ENCODE data around the gene IQCN. TPM values are rescaled to one million over a fixed set of nuclear protein-coding genes. Genes with fewer than 3 reads are reported as not detected.

The IQCN gene
- total RNA-seq, 8 experiments from 2014 or later = 0.38 to 2.8 (median 1.7) TPM

DNA sequence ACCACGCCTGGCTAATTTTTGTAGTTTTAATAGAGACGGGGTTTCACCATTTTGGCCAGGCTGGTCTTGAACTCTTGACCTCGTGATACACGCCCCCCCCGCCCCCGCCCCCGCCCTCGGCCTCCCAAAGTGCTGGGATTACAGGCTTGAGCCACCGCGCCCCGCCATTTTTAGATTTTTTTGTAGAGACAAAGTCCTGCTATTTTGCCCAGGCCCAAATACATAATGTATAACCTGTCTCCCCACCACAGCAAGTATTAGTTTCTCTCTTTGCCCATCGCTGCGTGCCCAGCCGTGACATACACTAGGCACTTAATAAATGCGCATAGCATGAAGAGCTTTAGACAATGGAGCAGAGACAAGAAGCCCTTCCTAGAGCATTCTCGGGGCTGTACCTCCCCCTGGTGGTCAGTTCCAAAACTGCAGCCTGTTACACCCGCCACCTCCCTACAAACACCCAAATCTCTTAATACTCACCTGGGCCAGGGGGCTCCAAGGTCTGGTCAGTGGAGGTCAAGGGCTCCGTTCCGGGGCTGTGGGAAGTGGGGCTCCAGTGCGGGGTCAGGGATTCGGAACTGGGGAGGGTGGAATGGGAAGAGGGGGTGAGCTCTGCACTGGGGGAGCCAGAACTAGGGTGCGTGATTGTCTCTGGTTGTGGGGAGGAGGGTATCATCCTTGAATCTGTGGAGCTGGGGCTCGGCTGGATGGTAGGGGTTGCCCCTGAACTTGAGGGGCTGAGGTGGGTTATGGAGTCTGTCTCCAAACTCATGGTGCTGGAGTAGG, 22.5 kb downstream of the IQCN start:
- ATAC-seq (replicated peaks in 6 of 8) = peak; percentile 63 to 88 (median 78)
- 0 to 35% (median 0%) methylated on average over 2 to 10 of the region's 23 CpGs; no CpG with 5 or more reads in 6 of the 10 experiments for WGBS, 10 experiments
- in situ Hi-C loops (cut with MboI; ENCODE audit: low pct_unique_long_range_greater_than_20kb in 2 of 9, low sequenced_read_pairs in 9 of 9, unreplicated experiment in 9 of 9) = no loop called here
- no peak overlapping the region for H3K4me3 ChIP-seq
- H3K27ac ChIP-seq = no peak overlapping the region
- H3K4me1 ChIP-seq (replicated peaks in 1 of 2) = no peaks in the 10 kb centered on the region

DNA sequence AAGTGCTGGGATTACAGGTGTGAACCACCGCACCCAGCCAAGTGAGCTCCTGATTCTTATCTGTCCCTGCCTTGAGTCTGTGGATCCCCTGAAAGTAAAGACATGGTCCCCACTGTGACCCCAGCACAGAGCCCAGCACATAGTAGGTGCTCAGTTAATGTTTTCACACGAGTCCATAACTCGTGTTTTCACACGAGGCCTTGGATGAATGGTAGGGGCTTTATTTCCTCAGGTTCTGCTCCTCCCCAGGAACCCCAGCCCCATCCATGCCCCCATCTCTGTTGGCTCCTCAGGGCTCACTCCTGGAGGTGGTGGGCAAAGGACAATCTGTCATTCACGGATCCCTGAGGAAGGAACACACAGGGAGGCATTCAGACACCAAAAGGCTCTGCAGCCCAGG, 24.4 kb downstream of the IQCN start:
- Histone ChIP-seq H3K27ac (no peak overlapping the region), H3K4me1 (replicated peaks in 1 of 2) (no peaks in the 10 kb centered on the region), H3K4me3 (no peak overlapping the region)
- WGBS, 10 experiments = 60 to 100% (median 67%) methylated on average over 1 to 3 of the region's 5 CpGs; no CpG with 5 or more reads in 7 of the 10 experiments
- in situ Hi-C loops (cut with MboI; ENCODE audit: low pct_unique_long_range_greater_than_20kb in 2 of 9, low sequenced_read_pairs in 9 of 9, unreplicated experiment in 9 of 9) = no loop called here
- no peak for ATAC-seq (replicated peaks in 6 of 8)

DNA sequence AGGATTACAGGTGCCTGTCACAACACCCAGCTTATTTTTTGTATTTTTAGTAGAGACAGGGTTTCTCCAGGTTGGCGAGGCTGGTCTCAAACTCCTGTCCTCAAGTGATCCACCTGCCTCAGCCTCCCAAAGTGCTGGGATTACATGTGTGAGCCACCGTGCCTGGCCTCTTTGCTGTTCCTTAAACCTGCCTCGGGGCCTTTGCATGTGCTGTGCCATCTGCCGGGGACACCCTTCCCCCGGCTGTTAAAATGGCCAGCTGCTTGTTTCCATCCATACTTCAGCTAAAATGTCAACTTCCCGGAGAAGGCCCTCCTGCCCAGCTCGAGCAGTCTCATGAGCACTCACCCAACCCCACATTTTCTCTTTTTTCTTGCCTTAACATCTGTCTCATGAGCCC, 29.0 kb downstream of the IQCN start:
- WGBS, 10 experiments = 10 to 81% (median 62%) methylated on average over 1 to 5 of the region's 7 CpGs
- ATAC-seq (replicated peaks in 6 of 8) = no peak
- no peaks in the 10 kb centered on the region for H3K4me1 ChIP-seq (replicated peaks in 1 of 2)
- in situ Hi-C loops (cut with MboI; ENCODE audit: low pct_unique_long_range_greater_than_20kb in 2 of 9, low sequenced_read_pairs in 9 of 9, unreplicated experiment in 9 of 9) = no loop called here
- H3K27ac ChIP-seq = no peak overlapping the region
- H3K4me3 ChIP-seq = no peak overlapping the region

DNA sequence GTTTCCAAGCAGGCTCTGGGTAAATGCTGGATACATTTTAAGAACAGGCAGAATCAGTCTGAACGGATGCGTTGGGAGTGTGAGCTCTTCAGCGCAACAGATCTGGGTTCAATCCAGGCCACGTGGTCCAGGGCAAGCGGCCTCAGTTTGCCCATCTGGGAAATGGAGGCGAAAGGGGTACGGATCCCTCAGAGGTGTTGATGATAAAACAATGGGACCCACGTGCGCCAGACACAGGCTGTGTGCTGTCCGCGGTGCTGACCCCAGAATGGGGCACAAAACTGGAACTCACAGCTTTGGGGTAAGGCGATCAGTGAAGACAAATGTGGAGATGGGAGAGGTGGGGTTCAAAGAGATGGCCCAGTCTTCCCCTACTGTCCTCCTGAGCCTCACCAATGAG, 34.9 kb downstream of the IQCN start:
- ATAC-seq (replicated peaks in 6 of 8) = no peak
- peaks cover under 1 to 2% of the 10 kb centered on the region in 2 donors for H3K4me1 ChIP-seq (replicated peaks in 1 of 2)
- in situ Hi-C loops (cut with MboI; ENCODE audit: low pct_unique_long_range_greater_than_20kb in 2 of 9, low sequenced_read_pairs in 9 of 9, unreplicated experiment in 9 of 9) = no loop called here
- 19 to 80% (median 49%) methylated on average over 1 to 8 of the region's 12 CpGs; no CpG with 5 or more reads in 4 of the 10 experiments for WGBS, 10 experiments
- no peak overlapping the region for H3K27ac ChIP-seq
- no peak overlapping the region for H3K4me3 ChIP-seq

DNA sequence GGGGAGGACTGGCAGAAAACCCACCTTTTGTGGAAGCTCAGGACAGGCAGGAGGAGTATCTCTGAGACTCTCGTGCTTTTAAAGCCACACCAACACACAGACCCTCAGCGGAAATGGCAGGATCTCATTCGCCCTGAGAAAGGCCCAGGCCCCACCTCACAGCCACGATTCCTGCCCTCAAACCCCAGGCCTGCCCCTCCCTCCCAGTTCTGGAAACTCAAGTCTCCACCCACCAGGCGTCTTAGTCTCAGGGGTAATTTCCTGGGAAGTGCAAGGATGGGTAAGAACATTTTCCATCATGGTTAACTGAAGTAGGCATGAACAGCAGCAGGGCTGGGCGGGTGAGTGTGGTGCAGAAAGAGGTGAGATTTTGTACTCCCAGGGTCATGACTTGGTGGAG, 40.1 kb downstream of the IQCN start:
- in situ Hi-C loops (cut with MboI; ENCODE audit: low pct_unique_long_range_greater_than_20kb in 2 of 9, low sequenced_read_pairs in 9 of 9, unreplicated experiment in 9 of 9) = no loop called here
- Histone ChIP-seq H3K27ac (no peak overlapping the region), H3K4me1 (replicated peaks in 1 of 2) (peaks cover 13 to 20% of the 10 kb centered on the region in 2 donors), H3K4me3 (peak overlapping the region; percentile 39 to 62 (median 46))
- 0 to 80% (median 22%) methylated on average over 1 to 2 of the region's 6 CpGs; no CpG with 5 or more reads in 6 of the 10 experiments for WGBS, 10 experiments
- ATAC-seq (replicated peaks in 6 of 8) = no peak

DNA sequence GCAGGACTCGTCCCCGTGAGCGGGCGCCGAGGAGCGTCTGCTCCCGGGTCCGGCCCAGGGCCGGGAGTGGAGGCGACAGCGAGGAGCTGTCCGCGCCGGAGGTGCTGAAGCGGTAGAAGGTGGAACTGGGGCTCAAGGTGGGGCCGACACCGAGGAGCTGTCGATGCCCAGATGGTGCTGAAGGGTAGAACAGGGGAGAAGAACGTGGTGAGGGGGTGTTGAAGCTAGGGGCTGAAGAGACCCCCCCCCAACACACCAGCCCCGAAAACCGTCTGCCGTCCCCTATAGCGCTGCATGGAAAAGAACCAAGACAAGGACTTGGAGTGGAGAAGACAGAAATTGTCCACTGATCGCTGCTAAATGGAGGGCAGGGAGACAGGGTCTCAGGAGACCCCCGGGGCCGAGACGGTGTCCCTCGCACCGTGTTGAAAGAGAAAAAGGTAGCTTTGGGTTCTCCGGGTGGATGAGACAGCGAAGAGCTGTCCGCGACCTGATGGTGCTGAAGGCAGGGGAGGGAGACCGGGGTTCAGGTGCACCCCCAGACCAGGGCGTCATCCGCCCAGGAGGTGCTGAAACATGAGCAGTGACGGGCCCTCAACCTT, 40.9 kb downstream of the IQCN start:
- 8 to 50% (median 12%) methylated on average over 2 to 8 of the region's 37 CpGs; no CpG with 5 or more reads in 4 of the 10 experiments for WGBS, 10 experiments
- peak; percentile 49 to 97 (median 64) for ATAC-seq (replicated peaks in 6 of 8)
- peak overlapping the region; percentile 16 to 36 for H3K27ac ChIP-seq
- in situ Hi-C loops (cut with MboI; ENCODE audit: low pct_unique_long_range_greater_than_20kb in 2 of 9, low sequenced_read_pairs in 9 of 9, unreplicated experiment in 9 of 9) = no loop called here
- peaks cover 13 to 20% of the 10 kb centered on the region in 2 donors for H3K4me1 ChIP-seq (replicated peaks in 1 of 2)
- H3K4me3 ChIP-seq = peak overlapping the region; percentile 39 to 62 (median 46)

DNA sequence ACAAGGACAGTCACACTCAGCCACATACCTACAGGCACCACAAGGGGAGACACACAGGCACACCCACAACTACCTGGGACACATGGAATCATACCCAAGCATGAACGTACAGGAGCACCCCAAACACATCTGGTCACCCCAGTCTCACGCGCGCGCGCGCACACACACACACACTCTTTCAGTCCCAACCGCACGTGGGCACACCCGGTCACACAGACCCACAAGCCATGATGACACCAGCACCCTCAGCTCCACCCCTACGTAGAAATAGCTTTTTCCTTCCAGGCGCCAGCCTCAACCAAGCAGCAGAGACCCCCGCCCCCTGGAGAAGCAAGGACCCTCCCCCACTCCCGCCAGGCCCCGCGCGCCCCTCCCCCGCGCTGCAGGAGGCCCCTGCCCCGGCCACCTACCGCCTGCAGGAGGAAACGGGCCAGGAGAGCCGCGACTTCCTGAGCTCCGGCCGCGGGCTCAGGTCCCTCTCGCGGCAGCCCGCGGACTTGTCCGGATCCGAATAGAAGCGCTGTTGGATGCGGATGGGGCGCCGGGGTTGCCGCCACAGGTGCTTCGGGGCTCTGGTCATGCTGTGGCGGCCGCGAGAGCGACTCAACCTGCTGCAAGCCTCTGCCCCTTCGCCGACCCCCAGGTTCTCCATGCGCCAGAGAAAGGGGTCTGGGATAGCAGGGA, 41.6 kb downstream of the IQCN start:
- in situ Hi-C loops (cut with MboI; ENCODE audit: low pct_unique_long_range_greater_than_20kb in 2 of 9, low sequenced_read_pairs in 9 of 9, unreplicated experiment in 9 of 9) = no loop called here
- peak overlapping the region; percentile 39 to 62 (median 46) for H3K4me3 ChIP-seq
- peak; percentile 45 to 90 (median 85) for ATAC-seq (replicated peaks in 6 of 8)
- 8% methylated on average over 5 of the region's 46 CpGs; no CpG with 5 or more reads in 9 of the 10 experiments for WGBS, 10 experiments
- peaks cover 13 to 20% of the 10 kb centered on the region in 2 donors for H3K4me1 ChIP-seq (replicated peaks in 1 of 2)
- H3K27ac ChIP-seq = peak overlapping the region; percentile 35 to 36

DNA sequence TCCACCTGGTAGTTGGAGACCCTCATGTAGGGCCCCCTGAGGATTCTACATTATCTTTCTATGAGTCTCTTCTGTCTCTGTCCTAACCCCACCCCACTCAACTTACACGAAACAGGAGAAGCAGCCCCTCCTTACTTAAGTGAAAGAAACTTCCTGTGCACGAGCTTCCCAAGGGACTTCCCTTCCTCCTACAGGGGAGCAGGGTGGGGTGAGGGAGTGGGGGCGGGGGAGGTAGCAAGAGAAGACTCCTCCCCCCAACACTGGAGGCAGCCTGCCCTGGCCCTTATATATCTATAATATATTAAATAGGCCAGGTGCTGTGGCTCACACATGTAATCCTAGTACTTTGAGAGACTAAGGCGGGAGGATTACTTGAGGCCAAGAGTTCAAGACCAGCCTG, 42.5 kb downstream of the IQCN start:
- Histone ChIP-seq H3K4me1 (replicated peaks in 1 of 2) (peaks cover 13 to 20% of the 10 kb centered on the region in 2 donors), H3K4me3 (no peak overlapping the region), H3K27ac (no peak overlapping the region)
- peak in 2 of 8 experiments; percentile 2 to 5 for ATAC-seq (replicated peaks in 6 of 8)
- WGBS, 10 experiments = 0 to 20% methylated on average over 1 of the region's 4 CpGs; no CpG with 5 or more reads in 8 of the 10 experiments
- in situ Hi-C loops (cut with MboI; ENCODE audit: low pct_unique_long_range_greater_than_20kb in 2 of 9, low sequenced_read_pairs in 9 of 9, unreplicated experiment in 9 of 9) = no loop called here

DNA sequence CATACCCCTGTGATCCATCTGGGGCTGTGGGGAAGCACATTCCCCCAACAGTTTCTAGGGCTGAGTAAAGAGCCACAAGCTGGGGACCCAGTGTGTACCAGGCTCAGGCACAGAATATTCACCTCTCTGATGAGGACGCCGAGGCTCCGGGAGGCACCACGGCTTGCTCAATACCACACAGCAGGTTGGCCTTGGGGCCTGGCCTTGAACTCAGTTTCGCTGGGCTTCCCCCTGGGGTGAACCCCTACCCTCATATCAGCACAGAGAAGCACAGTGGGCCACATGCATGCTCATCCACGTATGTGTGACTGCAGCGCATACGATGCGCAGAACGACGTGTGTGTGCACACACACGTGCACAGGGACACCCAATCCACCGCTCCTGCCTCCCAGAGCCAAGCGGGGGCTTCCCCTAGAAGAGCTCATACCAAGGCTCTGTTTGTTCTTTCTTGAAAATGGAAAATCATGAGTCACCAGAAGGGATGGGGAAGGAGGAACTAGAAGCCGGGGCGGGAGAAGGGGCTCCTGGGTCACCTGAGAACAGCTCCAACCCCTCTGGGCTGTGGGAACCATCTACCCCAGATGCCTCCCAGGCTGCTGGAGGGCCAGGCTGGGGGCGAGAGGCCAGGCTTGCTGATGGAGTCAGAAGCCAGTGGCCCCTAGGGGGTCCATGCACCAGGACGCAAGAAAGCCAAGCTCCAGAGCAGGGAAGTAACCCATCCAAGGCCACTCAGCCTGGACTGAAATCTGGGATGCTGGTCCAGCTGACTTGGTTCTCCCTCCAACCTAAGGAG, 43.1 kb downstream of the IQCN start:
- WGBS, 10 experiments = 50 to 89% (median 75%) methylated on average over 3 to 4 of the region's 18 CpGs; no CpG with 5 or more reads in 7 of the 10 experiments
- ATAC-seq (replicated peaks in 6 of 8) = peak in 6 of 8 experiments; percentile 2 to 38 (median 20)
- in situ Hi-C loops (cut with MboI; ENCODE audit: low pct_unique_long_range_greater_than_20kb in 2 of 9, low sequenced_read_pairs in 9 of 9, unreplicated experiment in 9 of 9) = no loop called here
- Histone ChIP-seq H3K27ac (peak overlapping the region in 1 of 2 donors; percentile 42), H3K4me3 (no peak overlapping the region), H3K4me1 (replicated peaks in 1 of 2) (peaks cover 15 to 22% of the 10 kb centered on the region in 2 donors)

DNA sequence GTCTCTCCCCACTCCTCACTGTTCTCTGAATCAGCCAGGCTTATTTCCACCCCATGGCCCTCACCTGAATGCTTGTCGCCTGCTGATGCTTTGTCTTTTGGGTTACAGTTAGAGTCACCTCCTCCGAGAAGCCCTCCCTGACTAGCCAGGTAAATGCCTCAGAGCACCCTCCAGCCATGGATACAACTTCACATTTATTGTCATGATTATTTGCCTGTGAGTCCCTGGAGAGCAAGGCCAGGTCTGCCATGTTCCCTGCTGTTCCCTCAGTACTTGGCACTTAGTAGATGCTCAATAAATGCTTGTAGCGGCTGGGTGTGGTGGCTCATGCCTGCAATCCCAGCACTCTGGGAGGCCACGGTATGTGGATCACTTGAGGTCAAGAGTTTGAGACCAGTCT, 44.3 kb downstream of the IQCN start:
- 10 to 100% (median 71%) methylated on average over 1 to 4 of the region's 4 CpGs; no CpG with 5 or more reads in 3 of the 10 experiments for WGBS, 10 experiments
- Histone ChIP-seq H3K27ac (no peak overlapping the region), H3K4me3 (no peak overlapping the region), H3K4me1 (replicated peaks in 1 of 2) (peaks cover 20 to 34% of the 10 kb centered on the region in 2 donors)
- ATAC-seq (replicated peaks in 6 of 8) = no peak
- in situ Hi-C loops (cut with MboI; ENCODE audit: low pct_unique_long_range_greater_than_20kb in 2 of 9, low sequenced_read_pairs in 9 of 9, unreplicated experiment in 9 of 9) = no loop called here

DNA sequence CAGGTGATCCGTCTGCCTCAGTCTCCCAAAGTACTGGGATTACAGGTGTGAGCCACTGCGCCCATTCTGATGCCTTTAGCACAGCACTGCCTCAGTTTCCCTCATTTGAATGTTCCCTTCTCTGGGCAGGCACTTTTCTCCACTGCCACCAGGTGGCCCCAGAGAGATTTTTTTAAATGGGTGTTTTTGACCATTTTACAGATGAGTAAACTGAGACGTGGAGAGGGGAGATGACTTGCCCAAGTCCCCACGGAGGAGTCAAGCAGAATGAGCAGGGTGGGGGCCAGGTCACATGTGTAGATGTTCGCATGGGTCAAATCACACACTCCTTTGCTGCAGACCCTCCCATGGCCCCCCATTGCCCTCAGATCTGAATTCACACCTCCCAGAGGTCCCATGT, 44.8 kb downstream of the IQCN start:
- WGBS, 10 experiments = 0 to 100% (median 53%) methylated on average over 1 to 5 of the region's 5 CpGs; no CpG with 5 or more reads in 3 of the 10 experiments
- in situ Hi-C loops (cut with MboI; ENCODE audit: low pct_unique_long_range_greater_than_20kb in 2 of 9, low sequenced_read_pairs in 9 of 9, unreplicated experiment in 9 of 9) = no loop called here
- Histone ChIP-seq H3K4me3 (no peak overlapping the region), H3K27ac (no peak overlapping the region), H3K4me1 (replicated peaks in 1 of 2) (peaks cover 20 to 35% of the 10 kb centered on the region in 2 donors)
- ATAC-seq (replicated peaks in 6 of 8) = no peak

DNA sequence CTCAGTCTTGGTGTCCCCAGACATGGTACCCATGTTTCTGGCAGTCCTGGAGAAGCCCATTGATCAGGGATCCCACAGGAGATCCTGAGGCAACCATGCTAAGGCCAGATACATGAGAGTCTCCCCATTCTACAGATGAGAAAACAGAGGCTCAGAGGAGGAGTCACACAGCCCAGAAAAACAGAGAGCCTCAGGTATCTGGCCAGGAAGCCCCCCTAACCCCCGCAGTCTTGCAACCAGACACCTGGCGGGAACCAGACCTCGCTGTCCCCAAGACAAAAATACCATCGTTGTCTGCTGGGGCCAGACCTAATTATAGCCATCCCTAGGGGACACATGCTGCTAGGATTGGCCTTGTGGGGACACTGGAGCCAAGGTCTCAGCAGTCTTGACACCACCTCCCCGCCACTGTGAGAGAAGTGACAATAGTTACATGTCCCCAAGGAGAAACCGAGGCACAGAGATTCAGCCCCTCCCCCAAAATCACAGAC, 46.4 kb downstream of the IQCN start:
- no peak for ATAC-seq (replicated peaks in 6 of 8)
- 55 to 92% (median 68%) methylated on average over 2 to 6 of the region's 6 CpGs; no CpG with 5 or more reads in 6 of the 10 experiments for WGBS, 10 experiments
- Histone ChIP-seq H3K4me1 (replicated peaks in 1 of 2) (peaks cover 14 to 34% of the 10 kb centered on the region in 2 donors), H3K4me3 (no peak overlapping the region), H3K27ac (no peak overlapping the region)
- in situ Hi-C loops (cut with MboI; ENCODE audit: low pct_unique_long_range_greater_than_20kb in 2 of 9, low sequenced_read_pairs in 9 of 9, unreplicated experiment in 9 of 9) = no loop called here
